GM19468 (cell line): ENCODE measurements around the gene FSTL5.
A peak's percentile ranks its signal among the peaks of the same experiment; 100 is the strongest.
"Not testable (repeated sequence)": the region's sequence is repeated elsewhere in the genome, so short reads cannot be mapped to it uniquely, and the experiment has no call there.

Experiments
- ATAC-seq: cut with Tn5 transposase; IDR thresholded peaks from one replicate; pipeline ENCODE4 v1.9.1; 2021; ENCODE audit warnings: mild to moderate bottlenecking, moderate library complexity, moderate number of reproducible peaks; ENCODE audit not compliant: unreplicated experiment; ENCODE audit errors: extremely low read depth

Gene FSTL5

GRCh38 chr4:162163892-162164759, at the start of gene FSTL5:
Gene FSTL5 (minus strand): TSS chr4:162164000. CDS start chr4:162111396, 52,604 bp downstream.
- peak; percentile 90 for ATAC-seq

- no peak for ATAC-seq
These were observed 45.9 kb upstream of the FSTL5 start for GRCh38 chr4:162209706-162210105.

DNA sequence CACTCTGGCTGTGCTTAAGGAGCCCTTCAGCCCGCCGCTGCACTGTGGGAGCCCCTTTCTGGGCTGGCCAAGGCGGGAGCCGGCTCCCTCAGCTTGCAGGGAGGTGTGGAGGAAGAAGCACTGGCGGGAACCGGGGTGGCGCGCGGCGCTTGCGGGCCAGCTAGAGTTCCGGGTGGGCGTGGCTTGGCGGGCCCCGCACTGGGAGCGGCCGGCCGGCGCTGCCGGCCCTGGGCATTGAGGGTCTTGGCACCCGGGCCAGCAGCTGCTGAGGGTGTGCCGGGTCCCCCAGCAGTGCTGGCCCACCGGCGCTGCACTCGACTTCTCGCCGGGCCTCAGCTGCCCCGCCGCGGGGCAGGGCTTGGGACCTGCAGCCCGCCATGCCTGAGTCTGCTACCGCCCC, 39.7 kb upstream of the FSTL5 start:
- not testable (repeated sequence) for ATAC-seq

- no peak for ATAC-seq
These were observed 37.9 kb upstream of the FSTL5 start for GRCh38 chr4:162201673-162202072.

DNA sequence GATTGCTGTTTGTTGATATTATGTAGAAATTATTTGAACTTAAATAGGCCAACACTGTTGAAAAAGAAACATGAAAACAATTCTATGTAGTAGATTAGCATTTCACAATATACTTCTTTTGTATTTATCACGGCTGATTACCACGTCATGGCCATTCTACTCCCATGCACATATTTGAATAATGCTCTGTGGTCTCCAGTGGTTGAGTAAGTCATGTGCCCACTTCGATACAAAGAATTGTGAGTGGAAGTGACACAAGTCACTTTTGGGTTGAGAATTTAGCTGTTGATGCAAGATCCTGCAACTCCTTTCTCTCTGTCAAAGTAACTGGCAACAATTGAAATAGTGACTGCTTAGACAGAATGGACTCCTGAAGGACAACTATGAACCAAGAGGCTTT, 6.7 kb upstream of the FSTL5 start:
- no peak for ATAC-seq

DNA sequence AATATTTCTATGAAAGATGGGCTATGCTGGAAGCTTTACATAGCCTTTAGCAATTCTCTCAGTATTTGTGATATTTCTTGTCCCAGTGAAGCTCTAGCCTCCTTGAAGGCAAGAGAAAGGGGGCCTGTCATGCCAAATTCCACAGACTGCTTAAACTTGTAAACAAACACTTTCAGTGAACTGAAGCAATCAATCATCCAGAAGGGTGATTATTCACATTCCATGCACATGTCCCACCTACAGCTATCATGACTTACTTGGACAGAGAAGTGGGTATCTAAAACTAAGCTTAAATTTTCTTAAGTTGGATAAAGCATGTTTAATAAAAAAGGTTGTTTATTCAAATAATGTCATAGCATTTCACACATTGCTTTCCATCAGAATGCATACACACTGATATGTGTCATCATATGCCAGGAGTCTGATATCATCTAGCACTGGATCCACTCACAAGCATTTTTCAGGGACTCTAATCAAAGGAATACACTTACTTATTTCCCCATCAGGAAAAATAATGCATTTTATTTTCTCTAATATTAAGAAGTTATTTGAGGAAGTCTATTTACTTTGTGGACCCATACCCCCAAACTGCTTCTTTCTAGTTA, 1.2 kb upstream of the FSTL5 start:
- ATAC-seq, result no peak

GRCh38 chr4:162162672-162163071, 1.1 kb downstream of the FSTL5 start:
- no peak for ATAC-seq

GRCh38 chr4:162157241-162157640, 6.6 kb downstream of the FSTL5 start:
- ATAC-seq, result no peak

GRCh38 chr4:162154862-162155540, 8.8 kb downstream of the FSTL5 start:
- ATAC-seq, result no peak

DNA sequence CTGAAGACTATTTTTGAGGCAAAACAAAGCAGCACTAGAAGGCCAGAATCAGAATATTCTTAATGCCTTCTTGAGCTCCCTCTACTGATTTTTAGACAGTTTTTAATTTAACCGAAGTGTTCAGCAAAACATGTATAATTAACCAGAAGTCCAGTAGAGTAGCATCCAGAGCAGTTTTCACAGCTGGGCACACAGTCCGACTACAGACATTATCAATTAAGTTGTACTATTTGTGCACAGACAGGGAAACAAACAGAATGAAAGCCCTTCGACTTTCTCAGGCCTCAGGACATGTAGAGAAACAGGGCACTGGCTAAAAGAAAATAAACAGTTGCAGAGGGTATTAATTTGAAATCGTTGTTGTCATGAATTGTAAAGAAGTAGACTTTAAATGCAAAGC, 11.9 kb downstream of the FSTL5 start:
- ATAC-seq, result no peak

GRCh38 chr4:162151386-162151785, 12.4 kb downstream of the FSTL5 start:
- ATAC-seq, result no peak

GRCh38 chr4:162149644-162150043, 14.2 kb downstream of the FSTL5 start:
- no peak for ATAC-seq

DNA sequence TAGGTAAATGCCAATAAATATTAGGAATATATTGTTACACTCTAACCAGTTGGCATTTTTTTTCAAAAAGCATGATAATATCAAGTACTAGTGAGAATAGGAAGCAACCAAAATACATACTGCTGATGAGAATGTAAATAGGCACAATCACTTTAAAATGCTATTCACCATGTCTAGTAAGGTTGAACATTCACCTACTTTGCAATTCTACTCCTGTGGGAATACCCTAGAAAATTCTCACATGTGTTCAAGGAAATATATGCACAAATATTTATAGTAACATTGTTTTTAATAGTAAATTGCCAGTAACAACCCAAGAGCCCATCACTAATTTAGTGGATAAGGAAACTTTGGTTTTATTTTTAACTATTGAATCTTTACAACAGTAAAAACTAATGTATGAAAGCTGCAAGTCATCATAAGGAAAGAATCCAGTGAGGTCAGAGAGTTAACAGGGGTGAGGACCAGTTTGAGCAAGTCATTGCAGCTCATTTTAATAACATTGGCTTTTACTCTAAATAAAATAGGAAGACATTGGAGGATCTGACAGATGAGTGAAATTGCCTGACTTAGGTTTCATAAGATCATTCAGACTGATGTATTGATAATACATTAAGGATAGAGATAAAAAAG, 23.6 kb downstream of the FSTL5 start:
- ATAC-seq, result no peak

DNA sequence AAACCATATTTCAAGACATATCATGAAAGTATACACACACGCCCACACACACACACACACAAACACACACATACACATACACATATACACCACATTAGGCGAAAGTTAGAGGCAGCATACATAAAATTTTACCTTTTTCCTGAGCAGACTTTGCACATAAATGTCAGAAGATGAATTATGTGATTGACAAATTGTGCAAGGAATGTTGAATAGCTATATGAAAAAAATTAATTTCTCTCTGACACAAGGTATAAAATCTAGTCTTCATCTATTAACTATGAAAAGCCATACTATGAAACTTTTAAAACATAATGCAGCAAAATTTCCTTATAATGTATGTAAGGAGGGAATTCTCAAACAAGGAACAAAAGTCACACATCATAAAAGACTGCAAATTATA, 24.4 kb downstream of the FSTL5 start:
- no peak for ATAC-seq

GRCh38 chr4:162131256-162131655, 32.5 kb downstream of the FSTL5 start:
- no peak for ATAC-seq

GRCh38 chr4:162126729-162127128, 37.1 kb downstream of the FSTL5 start:
- no peak for ATAC-seq

DNA sequence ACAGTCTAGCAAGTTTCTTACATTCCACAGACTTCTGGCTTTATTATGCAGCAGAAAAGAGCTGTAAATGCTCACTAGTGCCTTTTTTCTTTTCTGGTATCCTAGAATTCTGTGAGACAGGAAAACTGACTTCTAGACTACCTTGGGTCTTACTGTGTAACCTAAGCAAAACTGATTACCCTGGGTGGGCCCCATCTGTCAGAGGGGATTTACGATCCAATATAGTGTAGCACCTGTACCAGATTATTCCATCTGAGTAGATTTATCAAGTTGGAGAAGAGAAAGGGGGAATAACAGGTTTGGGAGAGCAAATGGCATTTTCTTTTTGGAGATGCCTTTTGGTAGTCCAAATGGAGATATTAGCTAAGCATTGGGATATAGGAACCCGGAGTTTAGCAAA, 46.7 kb downstream of the FSTL5 start:
- no peak for ATAC-seq

DNA sequence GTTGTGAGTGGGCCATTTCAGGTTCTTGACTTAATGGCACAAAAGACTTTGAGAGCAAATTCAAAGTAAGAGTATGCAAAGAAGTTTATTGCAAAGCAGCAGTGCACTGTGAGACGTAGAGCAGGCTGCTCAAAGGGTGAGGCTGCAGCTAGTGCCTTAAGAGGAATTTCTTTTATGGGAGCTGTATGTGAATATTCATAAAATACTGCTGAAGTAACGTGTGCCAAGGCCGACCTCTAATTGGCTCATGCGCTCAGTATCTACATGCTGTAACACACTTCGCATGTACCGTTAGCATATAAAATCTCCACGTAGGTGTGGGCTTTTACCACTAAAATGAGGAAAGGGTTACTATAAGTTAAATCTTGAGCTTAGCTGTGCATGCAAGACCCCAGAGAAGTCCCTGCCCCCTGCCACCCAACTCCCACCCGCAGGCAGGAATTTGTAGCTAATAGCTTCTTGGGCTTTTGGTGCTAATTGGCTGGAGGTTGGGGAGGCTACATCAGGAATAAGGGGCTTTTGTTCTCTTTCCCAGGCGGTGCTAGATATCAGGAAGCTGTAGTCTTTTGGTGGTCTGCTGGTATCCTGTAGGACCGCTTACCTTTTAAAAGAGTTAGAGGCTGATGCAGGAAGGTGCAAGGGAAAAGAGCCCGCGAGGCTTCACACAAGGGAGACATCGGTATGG, 47.6 kb downstream of the FSTL5 start:
- ATAC-seq, result no peak

DNA sequence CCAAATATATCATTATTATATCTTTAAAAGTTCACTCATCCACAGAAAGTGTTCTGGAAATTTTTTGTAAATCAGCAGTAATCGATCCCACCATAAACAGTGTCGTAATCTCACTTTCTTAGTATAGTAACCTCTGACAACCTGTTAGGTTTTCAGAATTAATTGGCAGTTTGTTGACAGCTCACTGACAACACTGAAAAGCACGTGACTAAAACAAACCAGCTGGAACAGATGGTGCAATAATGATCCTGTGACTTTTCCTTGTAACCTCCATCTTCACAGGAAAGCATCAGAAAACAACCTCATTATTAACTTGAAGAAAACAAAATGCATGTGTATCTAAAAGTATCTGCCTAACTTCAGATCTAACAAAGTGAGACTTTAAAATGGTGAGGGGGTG, 48.5 kb downstream of the FSTL5 start:
- no peak for ATAC-seq

DNA sequence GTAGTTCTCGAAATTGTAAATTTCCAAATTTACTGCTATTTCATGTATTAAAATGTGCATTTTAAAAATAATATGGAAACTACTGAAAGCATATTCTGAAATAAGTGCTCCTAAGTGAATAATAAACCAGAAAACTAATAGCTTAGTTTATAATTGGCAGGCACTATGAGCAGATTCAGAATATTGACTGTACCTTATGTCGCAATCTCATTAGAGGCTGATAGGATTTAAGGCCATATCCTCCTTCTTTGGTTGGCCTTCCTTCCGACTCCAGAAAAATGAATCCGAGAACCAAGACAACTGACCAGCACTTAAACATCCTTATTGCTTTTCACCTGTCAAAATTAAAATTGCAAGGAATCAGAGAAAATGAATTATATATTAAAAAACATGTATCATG, 52.7 kb downstream of the FSTL5 start:
- ATAC-seq, result no peak
